Measurements from ENCODE around the gene NRAS.
A peak's percentile ranks its signal among the peaks of the same experiment; 100 is the strongest.

Gene NRAS

GRCh38 chr1:114728553-114728952 is 12.0 kb upstream of the NRAS start:
- no peak for DNase-seq (ENCODE audit: low read depth in 2 of 2)

GRCh38 chr1:114725230-114725629 is 8.7 kb upstream of the NRAS start:
- DNase-seq (ENCODE audit: low read depth in 2 of 2) = no peak

GRCh38 chr1:114723915-114724314 is 7.3 kb upstream of the NRAS start:
- DNase-seq (ENCODE audit: low read depth in 2 of 2) = no peak

GRCh38 chr1:114723457-114723856 is 6.9 kb upstream of the NRAS start:
- no peak for DNase-seq (ENCODE audit: low read depth in 2 of 2)

- DNase-seq (ENCODE audit: low read depth in 2 of 2) = no peak
These were observed 3.9 kb upstream of the NRAS start for GRCh38 chr1:114720492-114720891.

- DNase-seq (ENCODE audit: low read depth in 2 of 2) = no peak
These were observed 2.8 kb upstream of the NRAS start for GRCh38 chr1:114719424-114719787.

- peak in 1 of 2 experiments; percentile 5 for DNase-seq (ENCODE audit: low read depth in 2 of 2)
These were observed 2.3 kb upstream of the NRAS start for GRCh38 chr1:114718661-114719423.

- DNase-seq (ENCODE audit: low read depth in 2 of 2) = no peak
These were observed 643 bp downstream of the NRAS start for GRCh38 chr1:114715952-114716303.

- no peak for DNase-seq (ENCODE audit: low read depth in 2 of 2)
These were observed 3.6 kb downstream of the NRAS start for GRCh38 chr1:114712977-114713376.

GRCh38 chr1:114710360-114710759 is 6.2 kb downstream of the NRAS start:
- DNase-seq (ENCODE audit: low read depth in 2 of 2) = no peak

- no peak for DNase-seq (ENCODE audit: low read depth in 2 of 2)
These were observed 9.0 kb downstream of the NRAS start for GRCh38 chr1:114707604-114708003.

- no peak for DNase-seq (ENCODE audit: low read depth in 2 of 2)
These were observed 13.3 kb downstream of the NRAS start for GRCh38 chr1:114703242-114703641.

GRCh38 chr1:114702737-114703136 is 13.8 kb downstream of the NRAS start:
- no peak for DNase-seq (ENCODE audit: low read depth in 2 of 2)

GRCh38 chr1:114701931-114702330 is 14.6 kb downstream of the NRAS start:
- DNase-seq (ENCODE audit: low read depth in 2 of 2) = no peak

GRCh38 chr1:114700036-114700600 is 16.5 kb downstream of the NRAS start:
- peak; percentile 11 to 15 for DNase-seq (ENCODE audit: low read depth in 2 of 2)

GRCh38 chr1:114696810-114697209 is 19.8 kb downstream of the NRAS start:
- DNase-seq (ENCODE audit: low read depth in 2 of 2) = no peak

GRCh38 chr1:114695430-114696058 is 21.0 kb downstream of the NRAS start, which contains the start of gene AMPD1:
Gene AMPD1, minus strand, starts transcription at chr1:114695546. Its CDS starts 75 bp downstream, at chr1:114695471.
- DNase-seq (ENCODE audit: low read depth in 2 of 2) = peak; percentile 44 to 47

- no peak for DNase-seq (ENCODE audit: low read depth in 2 of 2)
These were observed 21.8 kb downstream of the NRAS start for GRCh38 chr1:114694540-114695310.

- no peak for DNase-seq (ENCODE audit: low read depth in 2 of 2)
These were observed 23.6 kb downstream of the NRAS start for GRCh38 chr1:114692947-114693346.

GRCh38 chr1:114691061-114691460 is 25.5 kb downstream of the NRAS start:
- no peak for DNase-seq (ENCODE audit: low read depth in 2 of 2)

- no peak for DNase-seq (ENCODE audit: low read depth in 2 of 2)
These were observed 26.4 kb downstream of the NRAS start for GRCh38 chr1:114690148-114690547.

GRCh38 chr1:114688526-114688925 is 28.0 kb downstream of the NRAS start:
- no peak for DNase-seq (ENCODE audit: low read depth in 2 of 2)

All from fibroblast of skin of left quadriceps (primary cell).